WERI-Rb-1 (cell line): ENCODE results near the gene UBAC1.

Source experiments
- DNase-seq: peaks from one replicate; pipeline ENCODE4 v3.0.0-alpha.2; 2020
- H3K27ac ChIP-seq: fragments of 250-450 bp; sonication (Bioruptor Pico); 2 replicates; pipeline ENCODE4 v1.5.1; 2020; ENCODE audit warnings: mild to moderate bottlenecking, moderate library complexity
- H3K27me3 ChIP-seq: fragments of 250-450 bp; sonication (Bioruptor Pico); 2 replicates; pipeline ENCODE4 v1.5.1; 2021; ENCODE audit warnings: mild to moderate bottlenecking, low read depth, moderate library complexity; ENCODE audit not compliant: insufficient read depth, severe bottlenecking
- H3K36me3 ChIP-seq: fragments of 250-450 bp; sonication (Bioruptor Pico); 2 replicates; pipeline ENCODE4 v1.5.1; 2020; ENCODE audit warnings: mild to moderate bottlenecking, moderate library complexity
- H3K4me3 ChIP-seq: 2 replicates; pipeline ENCODE4 v1.5.1; 2011; ENCODE audit warnings: low read depth, mild to moderate bottlenecking, control low read depth, low read length
- H3K9me3 ChIP-seq: fragments of 250-450 bp; sonication (Bioruptor Pico); 2 replicates; pipeline ENCODE4 v1.5.1; 2021; ENCODE audit warnings: mild to moderate bottlenecking, moderate library complexity; ENCODE audit not compliant: severe bottlenecking
- CTCF ChIP-seq: IDR thresholded peaks from 2 replicates; pipeline ENCODE4 v1.5.1; 2011; ENCODE audit warnings: low read depth, mild to moderate bottlenecking, control low read depth, inconsistent platforms, low read length

Gene UBAC1

GRCh38 chr9:135887021-135887507, 74.1 kb downstream of the UBAC1 start:
- Histone ChIP-seq H3K36me3 (peaks cover 26% of the 10 kb centered on the region), H3K27me3 (no peaks in the 10 kb centered on the region), H3K9me3 (no peaks in the 10 kb centered on the region), H3K4me3 (no peak overlapping the region), H3K27ac (peak overlapping the region; percentile 69)
- DNase-seq = peak; percentile 61
- TF ChIP-seq CTCF = no peak

- no peaks in the 10 kb centered on the region for H3K9me3 ChIP-seq
- TF ChIP-seq CTCF = no peak
- peak overlapping the region; percentile 69 for H3K27ac ChIP-seq
- H3K4me3 ChIP-seq = no peak overlapping the region
- peaks cover 33% of the 10 kb centered on the region for H3K36me3 ChIP-seq
- no peaks in the 10 kb centered on the region for H3K27me3 ChIP-seq
- DNase-seq = no peak
Measured at GRCh38 chr9:135886147-135886981, 74.8 kb downstream of the UBAC1 start.

- TF ChIP-seq CTCF = no peak
- DNase-seq = no peak
- Histone ChIP-seq H3K4me3 (no peak overlapping the region), H3K27ac (no peak overlapping the region), H3K36me3 (peaks cover 40% of the 10 kb centered on the region), H3K27me3 (no peaks in the 10 kb centered on the region), H3K9me3 (no peaks in the 10 kb centered on the region)
Measured at GRCh38 chr9:135885100-135885853, 75.9 kb downstream of the UBAC1 start.

GRCh38 chr9:135884328-135885035, 76.7 kb downstream of the UBAC1 start:
- Histone ChIP-seq H3K4me3 (no peak overlapping the region), H3K9me3 (no peaks in the 10 kb centered on the region), H3K36me3 (peaks cover 40% of the 10 kb centered on the region), H3K27me3 (no peaks in the 10 kb centered on the region), H3K27ac (no peak overlapping the region)
- no peak for TF ChIP-seq CTCF
- no peak for DNase-seq

GRCh38 chr9:135883410-135884089, 77.6 kb downstream of the UBAC1 start:
- no peak overlapping the region for H3K4me3 ChIP-seq
- no peak for TF ChIP-seq CTCF
- H3K27me3 ChIP-seq = no peaks in the 10 kb centered on the region
- peaks cover 44% of the 10 kb centered on the region for H3K36me3 ChIP-seq
- H3K27ac ChIP-seq = no peak overlapping the region
- no peak for DNase-seq
- no peaks in the 10 kb centered on the region for H3K9me3 ChIP-seq
